IMR-90 (cell line): ENCODE data around the gene TMCO5A. TPM values are rescaled to one million over a fixed set of nuclear protein-coding genes. Genes with fewer than 3 reads are reported as not detected.

Experiments used
- ATAC-seq: fragments of 200-7000 bp; cut with Tn5 transposase; 2 replicates; pipeline ENCODE4 v1.9.1; 2020; ENCODE audit warnings: low read depth, mild to moderate bottlenecking, moderate library complexity
- BruUV-seq: library from RNA; stranded (reverse); fragments of 400-500 nt; replicated peaks from 2 replicates; lab custom pipeline; 2021; lab: Mats Ljungman, UMichigan
- CTCF ChIA-PET: fragments of 300-600 bp; formaldehyde crosslinking; extraction: SDS; loops from one replicate; lab custom pipeline; 2021; ENCODE audit warnings: antibody characterized with exemption; lab: Yijun Ruan, JAX
- POLR2A ChIA-PET: fragments of 300-600 bp; sonication (Branson Sonifier 250); formaldehyde crosslinking; loops from one replicate; lab custom pipeline; 2022; ENCODE audit warnings: antibody characterized with exemption; ENCODE audit not compliant: unreplicated experiment; lab: Charles Lee
- DNase-seq: peaks from one replicate; pipeline ENCODE4 v3.0.0; 2013
- H2AFZ ChIP-seq: replicated peaks from 2 replicates; pipeline ENCODE3; 2013; ENCODE audit warnings: low read length, mild to moderate bottlenecking; ENCODE audit not compliant: poor library complexity
- H2AK5ac ChIP-seq: 2 replicates; pipeline ENCODE4 v1.6.1; 2013; ENCODE audit warnings: low read depth, low read length, inconsistent platforms
- H2AK9ac ChIP-seq: replicated peaks from 2 replicates; pipeline ENCODE3; 2013; ENCODE audit warnings: mild to moderate bottlenecking, low read depth, low read length, moderate library complexity; ENCODE audit not compliant: poor library complexity
- H2BK120ac ChIP-seq: 2 replicates; pipeline ENCODE4 v1.6.1; 2013; ENCODE audit warnings: low read depth, low read length, inconsistent platforms
- H2BK15ac ChIP-seq: 3 replicates; pipeline ENCODE4 v1.6.1; 2013; ENCODE audit warnings: low read depth, low read length, inconsistent platforms
- H2BK20ac ChIP-seq: 2 replicates; pipeline ENCODE4 v1.6.1; 2013; ENCODE audit warnings: low read depth, mild to moderate bottlenecking, inconsistent platforms, low read length, moderate library complexity
- H2BK5ac ChIP-seq: 2 replicates; pipeline ENCODE4 v1.6.1; 2013; ENCODE audit warnings: mild to moderate bottlenecking, low read depth, low read length, inconsistent platforms; ENCODE audit not compliant: poor library complexity, severe bottlenecking
- H3K14ac ChIP-seq: replicated peaks from 2 replicates; pipeline ENCODE4 v1.6.1; 2013; ENCODE audit warnings: low read depth, low read length, inconsistent platforms
- H3K18ac ChIP-seq: 2 replicates; pipeline ENCODE4 v1.6.1; 2013; ENCODE audit warnings: low read depth, low read length, control low read depth
- H3K23ac ChIP-seq: 2 replicates; pipeline ENCODE4 v1.6.1; 2013; ENCODE audit warnings: low read depth, low read length, inconsistent platforms
- H3K27ac ChIP-seq: 2 replicates; pipeline ENCODE4 v1.5.1; 2013; ENCODE audit warnings: mild to moderate bottlenecking, control low read depth, low read length; ENCODE audit not compliant: insufficient read depth
- H3K27me3 ChIP-seq: 2 replicates; pipeline ENCODE4 v1.6.1; 2013; ENCODE audit warnings: low read length; ENCODE audit not compliant: control insufficient read depth, insufficient read depth
- H3K36me3 ChIP-seq: 2 replicates; pipeline ENCODE4 v1.6.1; 2013; ENCODE audit warnings: low read length, mixed read lengths; ENCODE audit not compliant: control insufficient read depth, insufficient read depth
- H3K4ac ChIP-seq: 2 replicates; pipeline ENCODE4 v1.6.1; 2013; ENCODE audit warnings: low read depth, low read length, inconsistent platforms
- H3K4me1 ChIP-seq: 2 replicates; pipeline ENCODE4 v1.6.1; 2013; ENCODE audit warnings: low read length, mixed read lengths; ENCODE audit not compliant: control insufficient read depth, insufficient read depth
- H3K4me2 ChIP-seq: 2 replicates; pipeline ENCODE4 v1.6.1; 2013; ENCODE audit warnings: low read depth, mild to moderate bottlenecking, control low read depth, low read length, moderate library complexity
- H3K4me3 ChIP-seq: 2 replicates; pipeline ENCODE4 v1.5.1; 2013; ENCODE audit warnings: low read depth, mild to moderate bottlenecking, control low read depth, low read length, moderate library complexity; ENCODE audit not compliant: insufficient read depth
- H3K56ac ChIP-seq: 2 replicates; pipeline ENCODE4 v1.6.1; 2013; ENCODE audit warnings: low read length, inconsistent platforms; ENCODE audit not compliant: insufficient read depth; ENCODE audit errors: extremely low read depth
- H3K79me1 ChIP-seq, 2 experiments: 2 replicates each; pipeline ENCODE4 v1.6.1; 2013; ENCODE audit warnings: low read length in 2 of 2, inconsistent platforms in 1 of 2, low read depth in 1 of 2
- H3K9ac ChIP-seq: 2 replicates; pipeline ENCODE4 v1.6.1; 2013; ENCODE audit warnings: low read depth, low read length, control low read depth
- H3K9me1 ChIP-seq: 2 replicates; pipeline ENCODE4 v1.6.1; 2013; ENCODE audit warnings: low read length, inconsistent platforms; ENCODE audit not compliant: insufficient read depth
- H3K9me3 ChIP-seq: 2 replicates; pipeline ENCODE4 v1.6.1; 2013; ENCODE audit warnings: low read length; ENCODE audit not compliant: control insufficient read depth, insufficient read depth
- H4K20me1 ChIP-seq: 2 replicates; pipeline ENCODE4 v1.6.1; 2013; ENCODE audit warnings: low read length, inconsistent platforms; ENCODE audit not compliant: insufficient read depth
- H4K5ac ChIP-seq: 2 replicates; pipeline ENCODE4 v1.6.1; 2013; ENCODE audit warnings: mild to moderate bottlenecking, low read depth, low read length, control low read depth
- H4K8ac ChIP-seq, 2 experiments: 2 replicates each; pipeline ENCODE4 v1.6.1; 2013; ENCODE audit warnings: low read depth in 2 of 2, low read length in 2 of 2, control low read depth in 1 of 2, inconsistent platforms in 1 of 2
- H4K91ac ChIP-seq: 2 replicates; pipeline ENCODE4 v1.6.1; 2013; ENCODE audit warnings: low read depth, low read length, inconsistent platforms; ENCODE audit not compliant: insufficient read depth
- BHLHE40 ChIP-seq: fragments of 150-350 bp; IDR thresholded peaks from 2 replicates; pipeline ENCODE4 v1.6.1; 2016; ENCODE audit warnings: mild to moderate bottlenecking, low read depth, low read length
- CEBPB ChIP-seq: IDR thresholded peaks from 2 replicates; pipeline ENCODE4 v1.6.1; 2012; ENCODE audit warnings: low read depth, low read length, improper control_type of control experiment
- CHD1 ChIP-seq: IDR thresholded peaks from 2 replicates; pipeline ENCODE4 v1.6.1; 2012; ENCODE audit warnings: low read depth, low read length, improper control_type of control experiment
- FOS ChIP-seq: fragments of 150-350 bp; IDR thresholded peaks from 2 replicates; pipeline ENCODE4 v1.6.1; 2016; ENCODE audit warnings: low read depth, low read length
- MAFK ChIP-seq: IDR thresholded peaks from 2 replicates; pipeline ENCODE4 v1.6.1; 2012; ENCODE audit warnings: low read depth, low read length, improper control_type of control experiment
- MAZ ChIP-seq: IDR thresholded peaks from 2 replicates; pipeline ENCODE4 v1.6.1; 2012; ENCODE audit warnings: low read depth, mild to moderate bottlenecking, low read length, improper control_type of control experiment, moderate library complexity, borderline replicate concordance
- POLR2A ChIP-seq: IDR thresholded peaks from 2 replicates; pipeline ENCODE4 v1.6.1; 2012; ENCODE audit warnings: mild to moderate bottlenecking, low read depth, low read length
- RAD21 ChIP-seq: IDR thresholded peaks from 2 replicates; pipeline ENCODE4 v1.6.1; 2012; ENCODE audit warnings: low read length, improper control_type of control experiment
- RCOR1 ChIP-seq: IDR thresholded peaks from 2 replicates; pipeline ENCODE4 v1.6.1; 2012; ENCODE audit warnings: mild to moderate bottlenecking, low read length, improper control_type of control experiment; ENCODE audit not compliant: insufficient replicate concordance
- RFX5 ChIP-seq: IDR thresholded peaks from 2 replicates; pipeline ENCODE4 v1.8.0; 2012; ENCODE audit warnings: low read depth, mild to moderate bottlenecking, low read length, moderate library complexity
- SMC3 ChIP-seq: fragments of 150-350 bp; IDR thresholded peaks from 2 replicates; pipeline ENCODE4 v1.6.1; 2016; ENCODE audit warnings: low read depth, mild to moderate bottlenecking, antibody characterized with exemption, low read length, moderate library complexity
- WGBS, 2 experiments: methylation state at CpG; one replicate each; pipeline versions ENCODE4 v1.1.5 to v1.1.7; 2013; ENCODE audit warnings: missing lambda C conversion rate in 2 of 2; ENCODE audit not compliant: insufficient read length in 1 of 2; ENCODE audit errors: extremely low coverage in 2 of 2; 5-methylcytosine and 5-hydroxymethylcytosine counted together
- dilution Hi-C: fragments of 300-500 bp; cut with HindIII; formaldehyde crosslinking; loops from one replicate; pipeline ENCODE4 v1.14.3; 2018; ENCODE audit warnings: low sequenced_read_pairs; ENCODE audit not compliant: unreplicated experiment
- in situ Hi-C: fragments of 300-500 bp; cut with MboI; formaldehyde crosslinking; loops from 3 replicates; pipeline ENCODE4 v1.14.3; 2019; ENCODE audit warnings: low sequenced_read_pairs, inconsistent platforms, mixed read lengths
- intact Hi-C: fragments of 100-400 bp; cut with micrococcal nuclease; formaldehyde crosslinking; loops from 2 replicates; pipeline ENCODE4 v1.10.0; 2022
- polyA plus RNA-seq, 3 experiments: library from polyadenylated mRNA; depleted of rRNA; stranded (reverse); fragments of >200 nt; gene quantifications; 2 replicates each; pipeline ENCODE4 v1.2.3, GENCODE V29; 2012; ENCODE audit warnings: low replicate concordance in 1 of 3
- total RNA-seq: library from RNA; depleted of rRNA; stranded (reverse); fragments of >200 nt; gene quantifications from 2 replicates; pipeline ENCODE4 v1.2.3, GENCODE V29; 2012
- TF ChIP-seq, protein P1 (sequence below): conservative IDR thresholded peaks from 2 replicates; pipeline ENCODE4 v1.5.1; 2012; ENCODE audit warnings: mild to moderate bottlenecking, low read depth, low read length, improper control_type of control experiment
- TF ChIP-seq, protein P2 (sequence below): fragments of 150-350 bp; IDR thresholded peaks from 2 replicates; pipeline ENCODE4 v1.6.1; 2017; ENCODE audit warnings: mild to moderate bottlenecking, antibody characterized with exemption, low read length, low read depth
- TF ChIP-seq, protein P3 (sequence below): fragments of 150-350 bp; IDR thresholded peaks from 2 replicates; pipeline ENCODE4 v1.6.1; 2016; ENCODE audit warnings: low read depth, mild to moderate bottlenecking, low read length, moderate library complexity, borderline replicate concordance

The TMCO5A gene
- total and polyA plus RNA-seq, 2 of the 4 experiments (the other 2 are of a cell fraction): not detected

DNA sequence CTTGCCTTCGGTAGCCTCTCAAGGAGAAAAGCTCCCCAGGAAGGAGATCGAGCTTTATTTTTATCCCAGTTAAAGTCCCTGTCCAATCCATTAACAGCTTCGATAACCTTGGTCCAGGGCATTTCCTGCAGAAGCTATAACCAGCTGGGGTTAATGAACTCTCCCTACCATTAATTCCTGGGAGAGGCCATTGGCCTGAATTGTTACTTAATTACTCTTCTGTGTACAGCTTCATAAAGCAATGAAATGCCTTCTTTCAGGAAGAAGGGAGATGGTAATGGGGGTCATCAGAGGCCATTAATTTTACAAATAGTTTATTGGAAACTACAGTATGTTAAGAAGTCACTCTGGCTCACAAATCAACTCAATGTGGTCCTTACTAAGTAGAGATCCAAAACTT lies 1.9 kb upstream of the TMCO5A start:
- no peak for DNase-seq
- no peak overlapping the region for H2AK9ac ChIP-seq
- peak overlapping the region; percentile 68 for H4K5ac ChIP-seq
- peak overlapping the region; percentile 57 for H2AK5ac ChIP-seq
- peak overlapping the region; percentile 73 for H3K14ac ChIP-seq
- TF ChIP-seq, protein P1, sequence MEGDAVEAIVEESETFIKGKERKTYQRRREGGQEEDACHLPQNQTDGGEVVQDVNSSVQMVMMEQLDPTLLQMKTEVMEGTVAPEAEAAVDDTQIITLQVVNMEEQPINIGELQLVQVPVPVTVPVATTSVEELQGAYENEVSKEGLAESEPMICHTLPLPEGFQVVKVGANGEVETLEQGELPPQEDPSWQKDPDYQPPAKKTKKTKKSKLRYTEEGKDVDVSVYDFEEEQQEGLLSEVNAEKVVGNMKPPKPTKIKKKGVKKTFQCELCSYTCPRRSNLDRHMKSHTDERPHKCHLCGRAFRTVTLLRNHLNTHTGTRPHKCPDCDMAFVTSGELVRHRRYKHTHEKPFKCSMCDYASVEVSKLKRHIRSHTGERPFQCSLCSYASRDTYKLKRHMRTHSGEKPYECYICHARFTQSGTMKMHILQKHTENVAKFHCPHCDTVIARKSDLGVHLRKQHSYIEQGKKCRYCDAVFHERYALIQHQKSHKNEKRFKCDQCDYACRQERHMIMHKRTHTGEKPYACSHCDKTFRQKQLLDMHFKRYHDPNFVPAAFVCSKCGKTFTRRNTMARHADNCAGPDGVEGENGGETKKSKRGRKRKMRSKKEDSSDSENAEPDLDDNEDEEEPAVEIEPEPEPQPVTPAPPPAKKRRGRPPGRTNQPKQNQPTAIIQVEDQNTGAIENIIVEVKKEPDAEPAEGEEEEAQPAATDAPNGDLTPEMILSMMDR: no peak
- TF ChIP-seq POLR2A (no peak), RFX5 (no peak), FOS (no peak), BHLHE40 (no peak), MAFK (no peak), RCOR1 (no peak), CHD1 (no peak), MAZ (no peak), CEBPB (no peak), RAD21 (no peak), SMC3 (no peak)
- TF ChIP-seq, protein P2, sequence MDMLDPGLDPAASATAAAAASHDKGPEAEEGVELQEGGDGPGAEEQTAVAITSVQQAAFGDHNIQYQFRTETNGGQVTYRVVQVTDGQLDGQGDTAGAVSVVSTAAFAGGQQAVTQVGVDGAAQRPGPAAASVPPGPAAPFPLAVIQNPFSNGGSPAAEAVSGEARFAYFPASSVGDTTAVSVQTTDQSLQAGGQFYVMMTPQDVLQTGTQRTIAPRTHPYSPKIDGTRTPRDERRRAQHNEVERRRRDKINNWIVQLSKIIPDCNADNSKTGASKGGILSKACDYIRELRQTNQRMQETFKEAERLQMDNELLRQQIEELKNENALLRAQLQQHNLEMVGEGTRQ: no peak
- TF ChIP-seq, protein P3, sequence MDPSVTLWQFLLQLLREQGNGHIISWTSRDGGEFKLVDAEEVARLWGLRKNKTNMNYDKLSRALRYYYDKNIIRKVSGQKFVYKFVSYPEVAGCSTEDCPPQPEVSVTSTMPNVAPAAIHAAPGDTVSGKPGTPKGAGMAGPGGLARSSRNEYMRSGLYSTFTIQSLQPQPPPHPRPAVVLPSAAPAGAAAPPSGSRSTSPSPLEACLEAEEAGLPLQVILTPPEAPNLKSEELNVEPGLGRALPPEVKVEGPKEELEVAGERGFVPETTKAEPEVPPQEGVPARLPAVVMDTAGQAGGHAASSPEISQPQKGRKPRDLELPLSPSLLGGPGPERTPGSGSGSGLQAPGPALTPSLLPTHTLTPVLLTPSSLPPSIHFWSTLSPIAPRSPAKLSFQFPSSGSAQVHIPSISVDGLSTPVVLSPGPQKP: no peak
- H3K4me1 ChIP-seq: peaks cover 15% of the 10 kb centered on the region
- H4K20me1 ChIP-seq: no peaks in the 10 kb centered on the region
- intact Hi-C loops: no loop called here
- peak overlapping the region; percentile 83 for H2BK5ac ChIP-seq
- in situ Hi-C loops: no loop called here
- peak overlapping the region; percentile 32 for H2AFZ ChIP-seq
- peak overlapping the region; percentile 74 for H4K8ac ChIP-seq
- H3K4me3 ChIP-seq: no peak overlapping the region
- H3K36me3 ChIP-seq: no peaks in the 10 kb centered on the region
- peak overlapping the region; percentile 88 for H2BK15ac ChIP-seq
- CTCF ChIA-PET: no interaction called here
- H3K56ac ChIP-seq: peak overlapping the region; percentile 48; the same call in 1 of the 2 replicates
- H2BK20ac ChIP-seq: peak overlapping the region; percentile 97
- H3K9ac ChIP-seq: no peak overlapping the region
- peak overlapping the region; percentile 97 for H2BK120ac ChIP-seq
- POLR2A ChIA-PET: no interaction called here
- H3K79me1 ChIP-seq: no peaks in the 10 kb centered on the region
- peak overlapping the region; percentile 97 for H3K18ac ChIP-seq
- H3K4ac ChIP-seq: peak overlapping the region; percentile 95
- dilution Hi-C loops: no loop called here
- no peaks in the 10 kb centered on the region for H3K27me3 ChIP-seq
- no peak overlapping the region for H3K4me2 ChIP-seq
- H3K9me1 ChIP-seq: peaks cover 4% of the 10 kb centered on the region
- peak overlapping the region; percentile 87 for H4K91ac ChIP-seq
- WGBS, 2 experiments: 50% methylated on average over 2 of the region's 3 CpGs; no CpG with 5 or more reads in 1 of the 2 experiments
- H3K23ac ChIP-seq: peak overlapping the region; percentile 64
- no TSS peak for BruUV-seq
- peak overlapping the region; percentile 47 for H3K27ac ChIP-seq
- no peak for ATAC-seq
- no peaks in the 10 kb centered on the region for H3K9me3 ChIP-seq
